Endothelial cell of umbilical vein (primary cell): ENCODE data around the gene LRRC74B. TPM values are rescaled to one million over a fixed set of nuclear protein-coding genes. Genes with fewer than 3 reads are reported as not detected.

Experiments
- BruUV-seq: library from RNA; stranded (reverse); fragments of 400-500 nt; replicated peaks from 2 replicates; lab custom pipeline; 2021; lab: Mats Ljungman, UMichigan
- CTCF ChIA-PET: fragments of 300-600, 350-600 bp; sonication (Branson Sonifier 250); formaldehyde crosslinking; loops from one replicate; lab custom pipeline; 2021; ENCODE audit warnings: antibody characterized with exemption, inconsistent platforms; lab: Charles Lee
- POLR2A ChIA-PET: fragments of 300-600, 350-600 bp; sonication (Branson Sonifier 250); formaldehyde crosslinking; loops from one replicate; lab custom pipeline; 2021; ENCODE audit warnings: antibody characterized with exemption, inconsistent platforms; lab: Charles Lee
- DNase-seq: peaks from one replicate; pipeline ENCODE4 v3.0.0-alpha.2; 2011; ENCODE audit warnings: low read depth, low spot score
- FAIRE-seq: peaks from 2 replicates; lab custom pipeline; 2011; peaks lifted over from hg19 to GRCh38; lab: Jason Lieb, UNC
- H2AFZ ChIP-seq: 2 replicates; pipeline ENCODE4 v1.6.0; 2012; ENCODE audit warnings: low read depth, low read length, control low read depth, inconsistent platforms
- H3K27ac ChIP-seq: 2 replicates; pipeline ENCODE4 v1.5.1; 2011; ENCODE audit warnings: low read depth, mild to moderate bottlenecking, control low read depth, low read length, moderate library complexity; ENCODE audit not compliant: insufficient read depth
- H3K27me3 ChIP-seq, 2 experiments: 2 replicates each; pipeline versions ENCODE4 v1.6.0 to v1.6.1; 2011; ENCODE audit warnings: low read length in 2 of 2, mixed read lengths in 1 of 2; ENCODE audit not compliant: control insufficient read depth in 2 of 2, insufficient read depth in 2 of 2
- H3K36me3 ChIP-seq, 2 experiments: 2 replicates in 1 of 2; 3 replicates in 1 of 2; pipeline ENCODE4 v1.5.1; 2011; ENCODE audit warnings: low read length in 2 of 2, mild to moderate bottlenecking in 1 of 2, moderate library complexity in 1 of 2; ENCODE audit not compliant: control insufficient read depth in 2 of 2, insufficient read depth in 2 of 2; ENCODE audit errors: extremely low read depth in 1 of 2
- H3K4me1 ChIP-seq: 3 replicates; pipeline ENCODE4 v1.5.1; 2011; ENCODE audit warnings: mild to moderate bottlenecking, low read length; ENCODE audit not compliant: control insufficient read depth, insufficient read depth; ENCODE audit errors: extremely low read depth
- H3K4me2 ChIP-seq: 2 replicates; pipeline ENCODE4 v1.6.1; 2011; ENCODE audit warnings: low read length, control low read depth, mixed read lengths; ENCODE audit not compliant: insufficient read depth
- H3K4me3 ChIP-seq, 3 experiments: fragments of 200-600 bp in 1 of 3; sonication (generic), shearing (Covaris generic) in 1 of 3; replicated peaks in 1 of 3; 2 replicates each; pipeline ENCODE4 v1.5.1; 2011 to 2016; ENCODE audit warnings: control low read depth in 3 of 3, low read length in 3 of 3, mild to moderate bottlenecking in 2 of 3, inconsistent platforms in 1 of 3, low read depth in 1 of 3, moderate library complexity in 1 of 3; ENCODE audit not compliant: insufficient read depth in 1 of 3
- H3K79me2 ChIP-seq: 2 replicates; pipeline ENCODE4 v1.6.0; 2012; ENCODE audit warnings: low read length, inconsistent platforms; ENCODE audit not compliant: control insufficient read depth, insufficient read depth
- H3K9ac ChIP-seq: replicated peaks from 2 replicates; pipeline ENCODE3; 2011; ENCODE audit warnings: low read length, control low read depth; ENCODE audit not compliant: insufficient read depth; ENCODE audit errors: extremely low read depth
- H3K9me1 ChIP-seq: replicated peaks from 3 replicates; pipeline ENCODE4 v1.6.0; 2011; ENCODE audit warnings: mild to moderate bottlenecking, low read length; ENCODE audit not compliant: control insufficient read depth, insufficient read depth; ENCODE audit errors: extremely low read depth
- H3K9me3 ChIP-seq: replicated peaks from 2 replicates; pipeline ENCODE4 v1.5.1; 2012; ENCODE audit warnings: low read length, inconsistent platforms; ENCODE audit not compliant: control insufficient read depth, insufficient read depth
- H4K20me1 ChIP-seq: replicated peaks from 2 replicates; pipeline ENCODE3; 2011; ENCODE audit warnings: mild to moderate bottlenecking, low read length; ENCODE audit not compliant: control insufficient read depth, insufficient read depth; ENCODE audit errors: extremely low read depth
- EZH2 ChIP-seq: IDR thresholded peaks from 2 replicates; pipeline ENCODE4 v1.6.1; 2012; ENCODE audit warnings: borderline replicate concordance, low read depth, mild to moderate bottlenecking, moderate library complexity, low read length, inconsistent platforms; ENCODE audit not compliant: severe bottlenecking
- FOS ChIP-seq: IDR thresholded peaks from 2 replicates; pipeline ENCODE4 v1.6.1; 2011; ENCODE audit warnings: mild to moderate bottlenecking, low read length, moderate library complexity, borderline replicate concordance; ENCODE audit not compliant: insufficient read depth
- GATA2 ChIP-seq: IDR thresholded peaks from 2 replicates; pipeline ENCODE4 v1.7.0; 2011; ENCODE audit warnings: low read depth, mild to moderate bottlenecking, moderate library complexity, mixed read lengths, low read length; ENCODE audit not compliant: insufficient read length, insufficient read depth
- POLR2A ChIP-seq: IDR thresholded peaks from 2 replicates; pipeline ENCODE4 v1.6.1; 2012; ENCODE audit warnings: low read depth, mild to moderate bottlenecking, control low read depth, low read length
- dilution Hi-C: fragments of 300-500 bp; cut with MboI; formaldehyde crosslinking; loops from one replicate; pipeline ENCODE4 v1.15.0; 2019; ENCODE audit warnings: low sequenced_read_pairs; ENCODE audit not compliant: extremely low pct_ligation_motif_present
- intact Hi-C: fragments of 100-400 bp; cut with micrococcal nuclease; formaldehyde crosslinking; loops from one replicate; pipeline ENCODE4 v1.10.0; 2022
- polyA plus RNA-seq, 4 experiments: library from polyadenylated mRNA; depleted of rRNA in 3 of 4; stranded (reverse) in 3 of 4; unstranded in 1 of 4; fragments of >200 nt; gene quantifications; 2 replicates each; pipeline versions ENCODE4 v1.2.1 to v1.2.3, GENCODE V29; 2011 to 2012; ENCODE audit warnings: missing spikeins in 1 of 4
- total RNA-seq: library from RNA; stranded (reverse); gene quantifications from 2 replicates; pipeline ENCODE4 v1.2.3, GENCODE V29; 2021
- TF ChIP-seq, protein P1 (sequence below), 2 donors: IDR thresholded peaks; 1 replicate in 1 of 2; 2 replicates in 1 of 2; pipeline ENCODE4 v1.5.1; 2011; ENCODE audit warnings: low read length in 2 of 2, mild to moderate bottlenecking in 2 of 2, moderate library complexity in 2 of 2, control low read depth in 1 of 2, inconsistent platforms in 1 of 2, low read depth in 1 of 2; ENCODE audit not compliant: insufficient read depth in 1 of 2; ENCODE audit errors: extremely low read depth in 1 of 2

LRRC74B gene
- total and polyA plus RNA-seq, 2 donors (not counting 3 experiments of a cell fraction or from before 2014, with no cell fraction given) = not detected

DNA sequence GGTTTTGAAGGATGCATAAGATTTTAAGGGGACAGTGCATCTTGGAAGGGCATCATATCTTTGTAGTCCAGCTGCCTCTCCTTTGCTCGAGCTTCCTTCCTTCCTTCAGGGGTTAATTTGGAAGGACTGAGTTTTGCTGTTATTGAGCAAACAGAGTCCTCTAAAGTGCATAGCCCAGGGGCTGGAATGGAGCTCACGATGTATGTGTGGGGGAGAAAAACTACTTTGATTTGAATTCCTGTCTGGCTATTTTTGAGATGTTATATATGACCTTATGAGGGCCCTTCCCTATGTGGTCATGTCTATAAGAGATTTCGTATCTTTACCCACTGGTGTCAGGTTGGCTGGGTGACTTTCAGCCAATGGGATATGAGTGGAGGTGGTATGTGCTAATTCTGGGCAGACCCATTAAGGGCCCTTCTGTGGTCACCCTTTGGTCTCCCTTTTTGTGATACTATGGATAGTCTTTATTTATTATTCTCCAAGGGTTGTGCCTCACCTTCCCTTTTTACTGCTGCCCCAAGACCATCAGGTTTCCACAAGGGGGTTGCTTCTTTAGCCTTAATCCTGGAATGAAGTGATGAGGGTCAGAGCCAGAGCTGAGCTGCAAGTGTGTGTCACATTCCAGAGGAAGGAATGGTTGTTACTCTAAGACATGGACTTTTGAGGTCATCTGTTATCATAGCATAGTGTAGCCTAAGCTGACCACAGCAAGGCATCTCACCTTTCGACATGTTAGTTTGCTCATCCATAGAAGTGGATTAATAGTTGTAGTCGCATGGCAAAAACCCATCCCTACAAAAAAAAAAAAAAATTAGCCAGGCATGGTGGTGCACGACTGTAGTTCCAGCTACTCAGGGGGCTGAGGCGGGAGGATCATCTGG is 54.6 kb downstream of the LRRC74B start:
- Histone ChIP-seq H3K27me3 (peaks cover 0 to 6% of the 10 kb centered on the region in 2 experiments), H2AFZ (no peak overlapping the region), H3K79me2 (no peaks in the 10 kb centered on the region), H3K4me1 (no peaks in the 10 kb centered on the region), H3K36me3 (no peaks in the 10 kb centered on the region), H3K4me2 (no peak overlapping the region), H4K20me1 (no peaks in the 10 kb centered on the region), H3K9ac (no peak overlapping the region), H3K9me1 (no peaks in the 10 kb centered on the region), H3K4me3 (no peak overlapping the region), H3K9me3 (no peaks in the 10 kb centered on the region), H3K27ac (no peak overlapping the region)
- dilution Hi-C loops (no loop called here), intact Hi-C loops (no loop called here)
- POLR2A ChIA-PET = no interaction called here
- FAIRE-seq (no peak), DNase-seq (no peak)
- CTCF ChIA-PET = interaction anchor here (0.5 kb wide), 1 partner anchor 475 kb away, joined by 5 read pairs; no protein-coding TSS in a partner anchor
- no TSS peak for BruUV-seq
- no peak for TF ChIP-seq FOS
- TF ChIP-seq GATA2 = no peak
- no peak for TF ChIP-seq POLR2A
- TF ChIP-seq, protein P1, sequence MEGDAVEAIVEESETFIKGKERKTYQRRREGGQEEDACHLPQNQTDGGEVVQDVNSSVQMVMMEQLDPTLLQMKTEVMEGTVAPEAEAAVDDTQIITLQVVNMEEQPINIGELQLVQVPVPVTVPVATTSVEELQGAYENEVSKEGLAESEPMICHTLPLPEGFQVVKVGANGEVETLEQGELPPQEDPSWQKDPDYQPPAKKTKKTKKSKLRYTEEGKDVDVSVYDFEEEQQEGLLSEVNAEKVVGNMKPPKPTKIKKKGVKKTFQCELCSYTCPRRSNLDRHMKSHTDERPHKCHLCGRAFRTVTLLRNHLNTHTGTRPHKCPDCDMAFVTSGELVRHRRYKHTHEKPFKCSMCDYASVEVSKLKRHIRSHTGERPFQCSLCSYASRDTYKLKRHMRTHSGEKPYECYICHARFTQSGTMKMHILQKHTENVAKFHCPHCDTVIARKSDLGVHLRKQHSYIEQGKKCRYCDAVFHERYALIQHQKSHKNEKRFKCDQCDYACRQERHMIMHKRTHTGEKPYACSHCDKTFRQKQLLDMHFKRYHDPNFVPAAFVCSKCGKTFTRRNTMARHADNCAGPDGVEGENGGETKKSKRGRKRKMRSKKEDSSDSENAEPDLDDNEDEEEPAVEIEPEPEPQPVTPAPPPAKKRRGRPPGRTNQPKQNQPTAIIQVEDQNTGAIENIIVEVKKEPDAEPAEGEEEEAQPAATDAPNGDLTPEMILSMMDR (IDR thresholded peaks at IDR 0.05; ENCODE audit: extremely low read depth in 1 of 2, insufficient read depth in 1 of 2, low read depth in 1 of 2, low read length in 2 of 2) = no peak
- no peak for TF ChIP-seq EZH2
